Measurements from ENCODE around the gene KIF15.
"Not testable (repeated sequence)": the region's sequence is repeated elsewhere in the genome, so short reads cannot be mapped to it uniquely, and the experiment has no call there.

KIF15 gene

GRCh38 chr3:44772099-44772442 lies 10.5 kb downstream of the KIF15 start:
- no peaks in the 10 kb centered on the region for H3K4me1 Mint-ChIP-seq
- H3K27ac Mint-ChIP-seq, result no peak overlapping the region
- no peak overlapping the region for H3K4me3 Mint-ChIP-seq
- peaks cover 3 to 17% of the 10 kb centered on the region in 2 donors for H3K9me3 Mint-ChIP-seq
- DNase-seq, result no peak
- ATAC-seq (replicated peaks), result no peak
- H3K27me3 Mint-ChIP-seq, result no peaks in the 10 kb centered on the region
- H3K36me3 Mint-ChIP-seq, result peaks cover 28 to 40% of the 10 kb centered on the region in 2 donors

DNA sequence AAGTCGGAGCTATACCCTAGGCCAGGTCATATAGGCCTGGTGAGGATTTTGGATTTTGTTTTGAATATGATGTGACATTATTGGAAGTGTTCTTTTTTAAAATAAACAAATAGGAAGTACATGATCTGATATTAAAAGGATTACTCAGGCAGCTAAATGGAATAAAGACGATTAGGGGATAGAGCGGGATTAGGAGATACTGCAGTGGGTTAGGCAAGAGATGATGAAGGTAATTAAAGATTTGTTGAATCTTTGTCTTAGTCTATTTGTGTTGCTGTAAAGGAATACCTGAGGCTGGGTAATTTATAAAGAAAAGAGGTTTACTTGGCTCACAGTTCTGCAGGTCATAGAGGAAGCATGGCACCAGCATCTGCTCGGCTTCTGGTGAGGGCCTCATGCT lies 21.3 kb downstream of the KIF15 start:
- Mint-ChIP-seq H3K4me3 (no peak overlapping the region), H3K9me3 (no peaks in the 10 kb centered on the region), H3K27me3 (no peaks in the 10 kb centered on the region), H3K36me3 (peaks cover 6 to 11% of the 10 kb centered on the region in 2 donors), H3K27ac (no peak overlapping the region), H3K4me1 (no peaks in the 10 kb centered on the region)
- DNase-seq, result no peak
- ATAC-seq (replicated peaks), result no peak

GRCh38 chr3:44795197-44795596 lies 33.6 kb downstream of the KIF15 start:
- Mint-ChIP-seq H3K9me3 (no peaks in the 10 kb centered on the region), H3K27me3 (no peaks in the 10 kb centered on the region), H3K4me3 (no peak overlapping the region), H3K36me3 (peaks cover 5 to 13% of the 10 kb centered on the region in 2 donors), H3K27ac (no peak overlapping the region), H3K4me1 (no peaks in the 10 kb centered on the region)
- ATAC-seq (replicated peaks), result no peak
- no peak for DNase-seq

DNA sequence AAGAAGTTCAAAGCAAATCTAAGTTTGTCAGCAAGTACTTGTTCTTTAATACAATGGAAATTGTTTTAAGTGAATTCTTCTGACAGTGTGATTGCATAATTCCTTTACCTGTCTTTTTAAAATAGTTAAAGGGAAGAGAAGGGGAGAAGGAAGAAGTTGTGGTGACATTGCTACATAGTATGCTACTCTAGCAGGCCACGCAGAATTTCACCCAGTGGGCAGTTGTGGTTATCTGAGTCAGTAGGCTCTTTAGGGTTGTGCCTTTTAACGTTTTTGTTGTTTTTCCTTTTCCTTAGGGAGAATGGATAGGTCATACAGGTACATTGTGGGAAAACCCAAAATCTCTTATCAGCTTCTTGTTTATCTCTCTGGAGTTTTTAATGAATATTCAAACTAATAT lies 40.4 kb downstream of the KIF15 start:
- H3K27ac Mint-ChIP-seq, result no peak overlapping the region
- ATAC-seq (replicated peaks) (no peak), DNase-seq (no peak)
- no peaks in the 10 kb centered on the region for H3K9me3 Mint-ChIP-seq
- peaks cover 1 to 4% of the 10 kb centered on the region in 2 donors for H3K36me3 Mint-ChIP-seq
- H3K4me1 Mint-ChIP-seq, result no peaks in the 10 kb centered on the region
- H3K27me3 Mint-ChIP-seq, result no peaks in the 10 kb centered on the region
- no peak overlapping the region for H3K4me3 Mint-ChIP-seq

GRCh38 chr3:44803298-44803697 lies 41.7 kb downstream of the KIF15 start:
- Mint-ChIP-seq H3K36me3 (peaks cover 1 to 4% of the 10 kb centered on the region in 2 donors), H3K4me3 (no peak overlapping the region), H3K4me1 (no peaks in the 10 kb centered on the region), H3K27ac (no peak overlapping the region), H3K9me3 (no peaks in the 10 kb centered on the region), H3K27me3 (no peaks in the 10 kb centered on the region)
- no peak for ATAC-seq (replicated peaks)
- no peak for DNase-seq

GRCh38 chr3:44805960-44806359 lies 44.4 kb downstream of the KIF15 start:
- Mint-ChIP-seq H3K36me3 (peaks cover 2 to 4% of the 10 kb centered on the region in 2 donors), H3K4me3 (no peak overlapping the region), H3K27me3 (no peaks in the 10 kb centered on the region), H3K4me1 (no peaks in the 10 kb centered on the region), H3K9me3 (no peaks in the 10 kb centered on the region), H3K27ac (no peak overlapping the region)
- DNase-seq (no peak), ATAC-seq (replicated peaks) (no peak)

DNA sequence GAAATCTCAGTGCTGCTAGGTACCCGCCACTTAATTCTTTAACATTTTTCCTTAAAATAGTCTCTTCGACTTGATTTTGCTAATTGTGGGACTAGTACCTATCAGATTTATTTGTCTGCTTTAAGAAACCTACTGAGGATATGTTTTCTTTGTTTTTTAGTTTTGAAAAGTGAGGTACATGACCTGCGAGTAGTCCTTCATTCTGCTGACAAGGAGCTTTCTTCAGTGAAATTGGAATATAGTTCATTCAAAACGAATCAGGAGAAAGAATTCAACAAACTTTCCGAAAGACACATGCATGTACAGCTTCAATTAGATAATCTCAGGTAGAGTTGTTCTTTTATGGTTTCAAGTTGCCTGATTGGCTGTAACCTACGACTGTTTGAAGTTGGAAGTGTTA lies 53.2 kb downstream of the KIF15 start:
- peaks cover 17 to 23% of the 10 kb centered on the region in 2 donors for H3K36me3 Mint-ChIP-seq
- no peaks in the 10 kb centered on the region for H3K4me1 Mint-ChIP-seq
- no peak overlapping the region for H3K27ac Mint-ChIP-seq
- H3K27me3 Mint-ChIP-seq, result no peaks in the 10 kb centered on the region
- peaks cover 0 to 4% of the 10 kb centered on the region in 2 donors for H3K9me3 Mint-ChIP-seq
- DNase-seq, result no peak
- no peak for ATAC-seq (replicated peaks)
- no peak overlapping the region for H3K4me3 Mint-ChIP-seq

- not testable (repeated sequence) for H3K27ac Mint-ChIP-seq; ATAC-seq (replicated peaks); H3K9me3 Mint-ChIP-seq; H3K4me1 Mint-ChIP-seq; DNase-seq; H3K27me3 Mint-ChIP-seq; H3K4me3 Mint-ChIP-seq
- H3K36me3 Mint-ChIP-seq, result peaks cover 20 to 26% of the 10 kb centered on the region in 2 donors
Measured at GRCh38 chr3:44816334-44816733, 54.7 kb downstream of the KIF15 start.

- not testable (repeated sequence) for DNase-seq; H3K4me3 Mint-ChIP-seq; H3K9me3 Mint-ChIP-seq; H3K4me1 Mint-ChIP-seq; ATAC-seq (replicated peaks); H3K27me3 Mint-ChIP-seq; H3K27ac Mint-ChIP-seq
- peaks cover 23 to 37% of the 10 kb centered on the region in 2 donors for H3K36me3 Mint-ChIP-seq
Measured at GRCh38 chr3:44821206-44821605, 59.6 kb downstream of the KIF15 start.

DNA sequence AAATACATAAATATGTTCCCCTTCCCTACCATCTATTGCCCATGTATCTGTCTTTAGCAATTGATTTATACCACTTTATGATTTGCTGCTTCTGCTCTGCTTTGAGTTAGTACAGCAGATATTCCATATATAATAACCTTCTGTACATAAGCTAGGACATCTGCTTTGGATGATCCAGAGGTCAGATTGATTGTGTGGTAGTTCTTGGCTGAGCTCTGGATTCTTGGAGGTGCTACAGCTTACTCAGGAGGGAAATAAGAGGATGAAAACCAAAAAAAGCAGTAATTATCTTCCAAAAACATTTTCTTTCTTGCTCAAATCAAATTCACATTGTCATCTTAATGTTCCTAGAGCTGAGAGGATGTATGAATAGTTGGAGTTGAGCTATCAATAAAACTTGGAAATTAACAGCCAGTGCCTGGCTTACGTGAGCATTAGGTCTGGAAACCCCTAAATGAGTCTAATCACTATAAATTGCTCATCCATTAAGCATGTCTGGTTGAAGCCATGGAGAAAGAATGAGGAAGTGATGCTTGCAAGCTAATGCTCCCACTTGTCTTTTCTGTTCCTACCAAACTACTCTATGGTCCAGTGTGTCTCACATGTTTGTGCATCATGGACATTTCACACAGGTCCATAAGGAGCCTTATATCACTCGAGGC lies 63.8 kb downstream of the KIF15 start:
- no peak for DNase-seq
- Mint-ChIP-seq H3K4me1 (peaks cover 7 to 24% of the 10 kb centered on the region in 2 donors), H3K36me3 (peaks cover 3 to 16% of the 10 kb centered on the region in 2 donors), H3K27ac (peak overlapping the region; percentile 70), H3K4me3 (no peak overlapping the region), H3K9me3 (peaks cover 3 to 4% of the 10 kb centered on the region in 2 donors), H3K27me3 (no peaks in the 10 kb centered on the region)
- ATAC-seq (replicated peaks), result peak; percentile 72 to 79

- no peaks in the 10 kb centered on the region for H3K27me3 Mint-ChIP-seq
- peak overlapping the region; percentile 56 to 76 for H3K4me3 Mint-ChIP-seq
- H3K4me1 Mint-ChIP-seq, result peaks cover 7 to 24% of the 10 kb centered on the region in 2 donors
- DNase-seq (no peak), ATAC-seq (replicated peaks) (peak; percentile 91 to 95)
- H3K27ac Mint-ChIP-seq, result peak overlapping the region; percentile 92
- H3K9me3 Mint-ChIP-seq, result peaks cover 3 to 4% of the 10 kb centered on the region in 2 donors
- H3K36me3 Mint-ChIP-seq, result peaks cover 7 to 25% of the 10 kb centered on the region in 2 donors
Measured at GRCh38 chr3:44827196-44827595, 65.6 kb downstream of the KIF15 start.

GRCh38 chr3:44831232-44831631 lies 69.6 kb downstream of the KIF15 start:
- H3K36me3 Mint-ChIP-seq, result peaks cover 11 to 22% of the 10 kb centered on the region in 2 donors
- no peaks in the 10 kb centered on the region for H3K27me3 Mint-ChIP-seq
- ATAC-seq (replicated peaks), result no peak
- H3K27ac Mint-ChIP-seq, result no peak overlapping the region
- DNase-seq, result no peak
- H3K4me1 Mint-ChIP-seq, result peaks cover 2 to 16% of the 10 kb centered on the region in 2 donors
- peaks cover 3 to 5% of the 10 kb centered on the region in 2 donors for H3K9me3 Mint-ChIP-seq
- H3K4me3 Mint-ChIP-seq, result no peak overlapping the region

DNA sequence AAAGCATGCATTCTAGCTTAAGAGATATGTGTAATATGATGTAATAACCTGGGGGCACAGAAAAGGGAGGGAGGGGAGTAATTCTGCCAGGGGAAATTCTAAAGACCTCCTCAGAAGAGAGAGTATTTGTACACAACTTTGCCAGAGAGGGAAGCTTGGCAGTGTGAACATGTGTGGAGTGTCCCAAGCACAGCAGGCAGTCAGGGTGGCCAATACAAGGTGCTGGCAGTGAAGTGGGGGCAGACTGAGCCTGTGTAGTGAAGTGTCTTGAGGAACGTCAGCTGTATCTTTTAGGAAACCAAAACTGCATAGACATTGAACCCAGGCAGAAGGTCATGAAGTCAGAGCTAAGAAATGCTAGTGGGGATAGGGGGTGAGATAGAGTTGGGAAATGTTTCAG lies 70.4 kb downstream of the KIF15 start:
- Mint-ChIP-seq H3K4me3 (no peak overlapping the region), H3K4me1 (peaks cover 0 to 10% of the 10 kb centered on the region in 2 donors), H3K9me3 (peaks cover 3 to 11% of the 10 kb centered on the region in 2 donors), H3K27me3 (no peaks in the 10 kb centered on the region), H3K36me3 (peaks cover 19 to 28% of the 10 kb centered on the region in 2 donors), H3K27ac (no peak overlapping the region)
- DNase-seq (no peak), ATAC-seq (replicated peaks) (no peak)

- H3K36me3 Mint-ChIP-seq, result peaks cover 23 to 37% of the 10 kb centered on the region in 2 donors
- H3K27ac Mint-ChIP-seq, result no peak overlapping the region
- H3K9me3 Mint-ChIP-seq, result peaks cover 5 to 11% of the 10 kb centered on the region in 2 donors
- H3K4me1 Mint-ChIP-seq, result peaks cover 0 to 2% of the 10 kb centered on the region in 2 donors
- ATAC-seq (replicated peaks) (no peak), DNase-seq (no peak)
- no peaks in the 10 kb centered on the region for H3K27me3 Mint-ChIP-seq
- H3K4me3 Mint-ChIP-seq, result no peak overlapping the region
Measured at GRCh38 chr3:44832965-44833364, 71.4 kb downstream of the KIF15 start.

- Mint-ChIP-seq H3K9me3 (peaks cover 7 to 14% of the 10 kb centered on the region in 2 donors), H3K36me3 (peaks cover 27 to 41% of the 10 kb centered on the region in 2 donors), H3K27me3 (no peaks in the 10 kb centered on the region), H3K4me3 (no peak overlapping the region), H3K4me1 (no peaks in the 10 kb centered on the region), H3K27ac (no peak overlapping the region)
- DNase-seq, result no peak
- no peak for ATAC-seq (replicated peaks)
Measured at GRCh38 chr3:44833394-44833793, 71.8 kb downstream of the KIF15 start.

All from stimulated activated naive B cell treated with anti-CD40 and anti-IgM and Interleukin-4, amounts not matched to agents 10 μg/mL and 1 μg/mL and 100 μg/mL, for 72 hours (primary cell).